Endodermal cell (in vitro differentiated cells): ENCODE results near the gene GRIK3. TPM values are rescaled to one million over a fixed set of nuclear protein-coding genes. Genes with fewer than 3 reads are reported as not detected.

ENCODE experiments used
- DNase-seq: peaks from one replicate; pipeline ENCODE4 v3.0.0-alpha.2; 2017
- H3K27ac ChIP-seq: 2 replicates; pipeline ENCODE4 v1.5.1; 2013; ENCODE audit warnings: mild to moderate bottlenecking, low read depth, low read length, moderate library complexity
- H3K27me3 ChIP-seq: 2 replicates; pipeline ENCODE4 v1.6.1; 2013; ENCODE audit warnings: mild to moderate bottlenecking, low read length, moderate library complexity; ENCODE audit not compliant: insufficient read depth, control insufficient read depth, poor library complexity, severe bottlenecking
- H3K36me3 ChIP-seq: 2 replicates; pipeline ENCODE4 v1.7.0; 2013; ENCODE audit warnings: mild to moderate bottlenecking, low read length, moderate library complexity; ENCODE audit not compliant: control insufficient read depth, insufficient read depth
- H3K4me1 ChIP-seq: one replicate; pipeline ENCODE4 v1.7.0; 2013; ENCODE audit warnings: low read length; ENCODE audit not compliant: control insufficient read depth, insufficient read depth
- H3K4me3 ChIP-seq: 2 replicates; pipeline ENCODE4 v1.5.1; 2013; ENCODE audit warnings: mild to moderate bottlenecking, low read length, moderate library complexity
- H3K9ac ChIP-seq: 2 replicates; pipeline ENCODE4 v1.6.1; 2013; ENCODE audit warnings: mild to moderate bottlenecking, low read length, moderate library complexity; ENCODE audit not compliant: poor library complexity, severe bottlenecking; ENCODE audit errors: extremely low read depth
- H3K9me3 ChIP-seq: 2 replicates; pipeline ENCODE4 v1.6.1; 2013; ENCODE audit warnings: mild to moderate bottlenecking, low read length, moderate library complexity; ENCODE audit not compliant: control insufficient read depth
- H3K27ac Mint-ChIP-seq: 2 replicates; pipeline ENCODE4 v1.8.0; 2020; ENCODE audit warnings: mixed read lengths
- H3K27me3 Mint-ChIP-seq: 2 replicates; pipeline ENCODE4 v1.8.0; 2021; ENCODE audit warnings: mild to moderate bottlenecking, mixed read lengths; ENCODE audit not compliant: insufficient read depth
- H3K36me3 Mint-ChIP-seq: 2 replicates; pipeline ENCODE4 v1.8.0; 2020; ENCODE audit warnings: low read depth, mixed read lengths
- H3K4me1 Mint-ChIP-seq: 2 replicates; pipeline ENCODE4 v1.8.0; 2020; ENCODE audit warnings: mixed read lengths
- H3K4me3 Mint-ChIP-seq: 2 replicates; pipeline ENCODE4 v1.8.0; 2020; ENCODE audit warnings: mild to moderate bottlenecking, moderate library complexity, mixed read lengths
- H3K9me3 Mint-ChIP-seq: 2 replicates; pipeline ENCODE4 v1.8.0; 2020; ENCODE audit warnings: mild to moderate bottlenecking, mixed read lengths
- CTCF ChIP-seq: fragments of 200-600 bp; sonication (generic); conservative IDR thresholded peaks from 2 replicates; pipeline ENCODE4 v1.5.0; 2021; ENCODE audit warnings: antibody characterized with exemption, mild to moderate bottlenecking
- WGBS, 2 experiments: methylation state at CpG; one replicate each; pipeline versions ENCODE4 v1.1.5 to v1.1.7; 2013; ENCODE audit warnings: missing lambda C conversion rate in 2 of 2, mixed read lengths in 1 of 2; ENCODE audit not compliant: insufficient coverage in 1 of 2, insufficient read length in 1 of 2; 5-methylcytosine and 5-hydroxymethylcytosine counted together
- total RNA-seq, 2 donors: library from RNA; stranded (reverse); fragmentation: NEBNext Ultra II Directional in 1 of 2; extraction: Animal tissue kit (Norgen Biotek cat#: 25700) in 1 of 2; gene quantifications; 2 replicates in 1 of 2; 3 replicates in 1 of 2; pipeline ENCODE4 v1.2.1, GENCODE V29; 2021

The GRIK3 gene
- total RNA-seq, 2 donors from 2014 or later = 13.4 to 32.4 TPM

GRCh38 chr1:37006132-37006868, 28.0 kb downstream of the GRIK3 start:
- Histone ChIP-seq H3K9me3 (no peaks in the 10 kb centered on the region), H3K27ac (no peak overlapping the region), H3K9ac (no peak overlapping the region), H3K36me3 (no peaks in the 10 kb centered on the region), H3K4me3 (no peak overlapping the region), H3K4me1 (peaks cover 14% of the 10 kb centered on the region), H3K27me3 (no peaks in the 10 kb centered on the region)
- no peak for DNase-seq
- Mint-ChIP-seq H3K9me3 (no peaks in the 10 kb centered on the region), H3K4me3 (no peak overlapping the region), H3K27ac (peak overlapping the region; percentile 40), H3K36me3 (no peaks in the 10 kb centered on the region), H3K4me1 (peaks cover 28% of the 10 kb centered on the region), H3K27me3 (no peaks in the 10 kb centered on the region)
- TF ChIP-seq CTCF = no peak
- WGBS, 2 experiments = 83 to 88% methylated on average over 10 to 11 of the region's 11 CpGs

GRCh38 chr1:37002898-37003297, 31.4 kb downstream of the GRIK3 start:
- H3K27ac Mint-ChIP-seq = no peak overlapping the region
- no peaks in the 10 kb centered on the region for H3K36me3 Mint-ChIP-seq
- Histone ChIP-seq H3K9me3 (no peaks in the 10 kb centered on the region), H3K9ac (no peak overlapping the region), H3K4me1 (peaks cover 14% of the 10 kb centered on the region), H3K36me3 (no peaks in the 10 kb centered on the region), H3K27ac (no peak overlapping the region), H3K4me3 (no peak overlapping the region), H3K27me3 (no peaks in the 10 kb centered on the region)
- TF ChIP-seq CTCF = peak; percentile 29
- H3K27me3 Mint-ChIP-seq = no peaks in the 10 kb centered on the region
- no peak for DNase-seq
- H3K9me3 Mint-ChIP-seq = no peaks in the 10 kb centered on the region
- WGBS, 2 experiments = 89 to 100% methylated on average over 2 to 3 of the region's 3 CpGs
- H3K4me1 Mint-ChIP-seq = peaks cover 28% of the 10 kb centered on the region
- no peak overlapping the region for H3K4me3 Mint-ChIP-seq

GRCh38 chr1:37001703-37002102, 32.6 kb downstream of the GRIK3 start:
- no peaks in the 10 kb centered on the region for H3K9me3 Mint-ChIP-seq
- peaks cover 28% of the 10 kb centered on the region for H3K4me1 Mint-ChIP-seq
- TF ChIP-seq CTCF = peak; percentile 61

More at GRCh38 chr1:37001703-37002102, 32.6 kb downstream of the GRIK3 start:
- no peak overlapping the region for H3K9ac ChIP-seq
- no peaks in the 10 kb centered on the region for H3K9me3 ChIP-seq
- no peak overlapping the region for H3K27ac ChIP-seq
- peak; percentile 64 for DNase-seq
- H3K4me3 Mint-ChIP-seq = no peak overlapping the region
- no peaks in the 10 kb centered on the region for H3K27me3 Mint-ChIP-seq
- H3K36me3 ChIP-seq = no peaks in the 10 kb centered on the region
- WGBS, 2 experiments = 84 to 85% methylated on average over 2 of the region's 2 CpGs
- no peaks in the 10 kb centered on the region for H3K27me3 ChIP-seq
- H3K4me3 ChIP-seq = no peak overlapping the region
- no peaks in the 10 kb centered on the region for H3K36me3 Mint-ChIP-seq
- peaks cover 14% of the 10 kb centered on the region for H3K4me1 ChIP-seq
- H3K27ac Mint-ChIP-seq = no peak overlapping the region
